SKM-1 (cell line): ENCODE results near the gene SERPINA10.
"Not testable (repeated sequence)": the region's sequence is repeated elsewhere in the genome, so short reads cannot be mapped to it uniquely, and the experiment has no call there.

ENCODE experiments used
- DNase-seq: peaks from one replicate; lab custom pipeline; 2025; ENCODE audit not compliant: unreplicated experiment; lab: John Stamatoyannopoulos, UW

SERPINA10 gene

GRCh38 chr14:94313991-94314655 is 21.1 kb upstream of the SERPINA10 start:
- no peak for DNase-seq

GRCh38 chr14:94312481-94313246 is 19.6 kb upstream of the SERPINA10 start:
- no peak for DNase-seq

DNA sequence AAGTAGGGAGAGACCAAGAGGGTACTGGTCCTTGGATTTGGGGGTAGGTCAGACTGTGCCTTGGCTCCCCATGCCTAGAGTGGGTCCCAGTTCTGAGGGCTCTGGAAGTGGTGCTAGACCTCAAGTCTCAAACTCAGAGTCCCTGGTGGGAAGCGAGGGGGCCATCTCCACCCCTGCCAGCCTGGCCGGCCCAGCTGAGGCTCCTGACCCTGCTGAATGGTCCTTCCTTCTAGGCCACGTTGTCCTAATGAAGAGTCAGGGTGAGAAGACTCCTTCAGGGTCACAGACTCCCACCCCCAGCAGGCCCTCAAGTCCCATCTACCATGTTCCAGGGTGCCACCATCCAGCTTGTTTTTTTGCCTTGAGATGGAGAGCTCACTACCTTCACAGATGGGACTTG is 17.2 kb upstream of the SERPINA10 start:
- DNase-seq = no peak

GRCh38 chr14:94309721-94310120 is 16.7 kb upstream of the SERPINA10 start:
- DNase-seq = no peak

DNA sequence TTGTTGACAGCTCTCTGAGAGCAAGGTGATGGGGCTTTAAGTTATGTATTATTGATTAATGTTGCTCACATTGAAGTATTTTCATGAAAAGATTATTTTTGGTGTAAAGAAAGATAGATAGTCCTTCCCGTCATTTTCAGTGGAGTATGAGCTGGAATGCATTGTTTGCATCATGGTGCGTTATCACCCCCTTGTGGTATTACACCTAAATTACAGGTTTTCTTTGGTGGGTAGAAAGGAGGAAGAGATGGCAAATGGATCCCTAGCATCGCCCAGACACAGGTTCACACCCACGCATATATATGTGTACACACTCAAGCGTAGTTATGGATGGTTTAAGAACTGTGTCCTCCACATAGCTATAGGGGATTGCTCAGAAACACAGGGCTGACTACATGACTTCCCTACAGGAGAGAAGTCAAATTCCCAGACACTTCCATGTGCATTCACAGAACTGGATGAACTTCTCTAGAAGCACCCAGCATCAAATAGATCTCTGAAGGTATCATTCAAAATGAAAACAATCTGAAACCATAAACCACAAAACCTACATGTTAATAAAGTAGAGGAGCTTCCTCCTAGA is 14.4 kb upstream of the SERPINA10 start:
- no peak for DNase-seq

- no peak for DNase-seq
Observed at GRCh38 chr14:94306047-94306978, 13.2 kb upstream of the SERPINA10 start.

- DNase-seq = no peak
Observed at GRCh38 chr14:94305620-94306019, 12.6 kb upstream of the SERPINA10 start.

DNA sequence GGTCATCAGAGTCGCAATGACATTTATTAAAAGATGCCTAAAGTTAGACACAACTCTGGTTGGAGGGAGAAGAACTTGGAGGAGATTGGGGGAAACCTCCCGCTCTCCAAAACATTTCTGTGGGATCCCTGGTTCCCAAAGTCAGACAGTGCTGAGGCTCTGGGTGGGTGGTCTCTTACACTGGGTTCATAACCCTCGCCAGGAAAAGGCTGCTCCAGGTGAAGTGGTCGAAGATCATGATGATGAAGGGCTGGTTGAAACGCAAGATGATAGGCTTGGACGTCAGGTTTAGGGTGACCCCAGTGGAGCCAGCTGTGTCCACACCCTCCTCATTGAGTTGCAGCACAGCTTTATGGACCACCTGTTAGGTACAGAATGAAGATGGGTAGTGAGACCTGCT is 11.2 kb upstream of the SERPINA10 start:
- no peak for DNase-seq

DNA sequence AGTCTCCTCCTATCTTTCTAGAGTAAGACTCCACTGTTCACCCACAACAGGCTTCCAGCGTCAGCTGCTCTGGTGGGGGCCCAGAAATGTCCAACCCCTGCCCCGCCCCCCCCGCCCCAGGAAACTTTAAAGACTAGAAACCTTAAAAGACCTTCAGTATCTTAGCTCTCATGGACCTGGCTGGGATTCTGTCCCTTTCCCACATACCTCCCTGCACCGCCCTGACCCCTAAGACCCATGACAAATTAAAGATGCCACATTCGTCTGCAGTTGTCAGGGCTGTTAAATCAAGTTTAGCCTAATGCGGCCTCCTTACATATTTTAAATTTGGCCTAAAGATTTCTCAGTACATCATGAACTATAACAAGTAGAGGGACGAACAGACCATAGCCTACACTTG is 10.0 kb upstream of the SERPINA10 start:
- no peak for DNase-seq

DNA sequence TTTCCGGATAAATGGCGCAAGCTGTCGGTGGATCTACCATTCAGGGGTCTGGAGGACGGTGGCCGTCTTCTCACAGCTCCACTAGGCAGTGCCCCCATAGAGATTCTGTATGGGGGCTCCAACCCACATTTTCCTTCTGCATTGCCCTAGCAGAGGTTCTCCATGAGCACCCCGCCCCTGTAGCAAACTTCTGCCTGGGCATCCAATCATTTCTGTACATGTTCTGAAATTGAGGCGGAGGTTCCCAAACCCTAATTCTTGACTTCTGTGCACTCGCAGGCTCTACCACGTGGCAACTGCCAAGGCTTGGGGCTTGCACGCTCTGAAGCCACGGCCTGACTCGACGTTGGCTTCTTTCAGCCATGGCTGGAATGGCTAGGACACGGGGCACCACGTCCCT is 5.1 kb upstream of the SERPINA10 start:
- DNase-seq = no peak

GRCh38 chr14:94296181-94296545 is 3.1 kb upstream of the SERPINA10 start:
- DNase-seq = not testable (repeated sequence)

DNA sequence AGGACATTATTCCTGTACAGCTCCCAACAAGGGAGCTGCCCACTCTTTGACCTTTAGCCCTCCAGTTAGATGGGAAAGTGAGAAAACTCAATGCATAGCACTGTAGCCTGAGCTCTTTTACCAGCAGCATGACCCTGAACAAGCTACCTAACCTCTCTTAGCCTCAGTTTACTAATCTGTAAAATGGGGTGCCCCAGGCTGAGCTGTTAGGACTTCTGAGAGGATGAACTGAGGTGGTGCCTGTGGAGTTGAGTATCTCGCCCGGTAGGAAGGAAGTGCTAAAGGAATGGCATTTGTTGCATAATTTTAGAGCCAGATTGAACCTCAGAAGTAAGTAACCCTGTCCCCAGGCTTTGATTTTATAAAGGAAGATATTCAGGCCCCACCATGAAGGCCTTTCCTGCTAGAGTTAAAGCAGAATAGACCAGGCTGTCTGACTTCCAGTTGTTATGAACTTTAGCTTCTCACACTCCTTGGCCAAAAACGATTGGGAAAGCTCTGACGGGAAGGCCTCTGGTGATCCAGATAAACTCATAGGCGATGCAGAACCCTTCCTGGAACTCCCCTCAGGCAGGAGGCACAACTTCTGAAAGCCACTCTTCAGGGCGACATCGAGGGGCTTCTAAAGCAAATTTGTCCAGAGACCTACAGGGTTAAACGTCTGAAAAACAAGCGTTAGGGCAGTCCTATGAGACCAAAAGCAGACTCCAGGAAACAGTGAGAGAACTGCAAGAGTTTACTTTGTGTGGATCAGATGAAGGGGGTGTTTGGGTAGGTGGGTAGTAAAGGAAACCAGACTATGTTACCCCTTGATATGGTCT is 2.5 kb upstream of the SERPINA10 start:
- DNase-seq = no peak

DNA sequence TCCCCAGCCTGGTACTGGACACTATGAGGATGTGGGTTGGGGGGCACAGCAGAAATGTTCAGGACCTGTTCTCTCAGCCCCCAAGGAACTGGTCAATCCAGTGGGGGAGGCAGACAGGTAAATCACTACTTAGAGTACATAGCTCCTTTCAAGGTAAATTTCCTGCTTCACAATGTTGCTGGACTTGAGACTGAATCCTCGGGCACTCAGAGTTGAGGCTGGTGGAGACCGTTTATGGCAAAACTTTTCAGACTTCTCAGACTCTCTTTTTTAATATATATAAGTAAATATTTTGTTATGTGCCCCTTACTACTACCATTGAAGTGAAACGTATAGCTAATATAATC is 483 bp upstream of the SERPINA10 start:
- no peak for DNase-seq

DNA sequence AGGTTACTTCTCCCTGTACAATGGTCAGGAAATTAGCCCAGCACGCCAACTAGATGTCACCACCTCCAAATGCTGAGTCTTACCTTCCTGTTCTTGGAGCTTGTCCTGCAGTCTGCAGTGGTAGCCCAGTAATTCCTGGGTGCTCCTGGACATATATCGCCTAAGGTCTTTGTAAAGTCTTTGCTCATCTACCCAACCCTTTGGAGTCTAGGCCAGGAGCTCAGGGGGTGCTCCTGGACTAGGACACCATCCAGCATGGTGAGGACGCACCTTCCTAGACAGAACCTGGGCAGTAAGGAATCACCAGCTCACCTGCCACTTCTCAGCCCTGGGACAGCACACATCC is 569 bp downstream of the SERPINA10 start:
- no peak for DNase-seq

GRCh38 chr14:94291906-94292525 is 1.1 kb downstream of the SERPINA10 start:
- no peak for DNase-seq

- DNase-seq = no peak
Observed at GRCh38 chr14:94291159-94291905, 1.7 kb downstream of the SERPINA10 start.

GRCh38 chr14:94290197-94290596 is 2.9 kb downstream of the SERPINA10 start:
- DNase-seq = no peak

GRCh38 chr14:94288610-94289465 is 4.2 kb downstream of the SERPINA10 start:
- DNase-seq = no peak

GRCh38 chr14:94285158-94285557 is 7.9 kb downstream of the SERPINA10 start:
- DNase-seq = no peak
